HEK293 (cell line): ENCODE results near the gene D2HGDH.

Source experiments
- CTCF ChIA-PET: fragments of 350-600 bp; formaldehyde crosslinking; extraction: SDS; loops from one replicate; lab custom pipeline; 2021; ENCODE audit warnings: antibody characterized with exemption; lab: Yijun Ruan, JAX
- POLR2A ChIA-PET: fragments of 300-600 bp; formaldehyde crosslinking; extraction: SDS; loops from one replicate; lab custom pipeline; 2020; ENCODE audit warnings: antibody characterized with exemption, inconsistent platforms; lab: Yijun Ruan, JAX
- H3K27ac ChIP-seq: fragments of 200-500 bp; sonication (Bioruptor generic); 2 replicates; pipeline ENCODE4 v1.5.1; 2014; ENCODE audit warnings: low read depth, low read length, control low read depth, inconsistent platforms; ENCODE audit errors: extremely low read depth
- H3K36me3 ChIP-seq, 2 experiments: fragments of 200-500 bp in 1 of 2; sonication (Bioruptor generic) in 1 of 2; 1 replicate in 1 of 2; 2 replicates in 1 of 2; pipeline ENCODE4 v1.5.1; 2014 to 2017; ENCODE audit warnings: inconsistent platforms in 2 of 2, low read length in 2 of 2; ENCODE audit not compliant: control insufficient read depth in 2 of 2, insufficient read depth in 1 of 2
- H3K4me1 ChIP-seq: fragments of 200-500 bp; sonication (Bioruptor generic); 2 replicates; pipeline ENCODE4 v1.5.1; 2014; ENCODE audit warnings: mild to moderate bottlenecking, low read length, inconsistent platforms; ENCODE audit not compliant: control insufficient read depth, insufficient read depth
- H3K4me3 ChIP-seq: 2 replicates; pipeline ENCODE4 v1.5.1; 2011; ENCODE audit warnings: low read depth, mild to moderate bottlenecking, control low read depth, low read length, moderate library complexity
- H3K9me3 ChIP-seq: fragments of 200-500 bp; sonication (Bioruptor generic); 2 replicates; pipeline ENCODE4 v1.5.1; 2014; ENCODE audit warnings: low read depth, low read length, inconsistent platforms; ENCODE audit not compliant: control insufficient read depth, insufficient read depth
- BCL11A ChIP-seq: fragments of 450-650 bp; formaldehyde crosslinking; IDR thresholded peaks from 2 replicates; pipeline ENCODE4 v1.5.1; 2016; ENCODE audit warnings: low read depth, missing biosample characterization, missing genetic modification characterization
- GLIS2 ChIP-seq: fragments of 450-650 bp; formaldehyde crosslinking; IDR thresholded peaks from 2 replicates; pipeline ENCODE4 v1.5.1; 2016; ENCODE audit warnings: missing biosample characterization, missing genetic modification characterization
- KLF8 ChIP-seq: fragments of 450-650 bp; formaldehyde crosslinking; IDR thresholded peaks from 2 replicates; pipeline ENCODE4 v1.5.1; 2016; ENCODE audit warnings: missing biosample characterization, missing genetic modification characterization
- RBAK ChIP-seq: fragments of 450-650 bp; formaldehyde crosslinking; IDR thresholded peaks from 2 replicates; pipeline ENCODE4 v1.5.1; 2016; ENCODE audit warnings: missing biosample characterization, missing genetic modification characterization
- ZBTB20 ChIP-seq: fragments of 450-650 bp; formaldehyde crosslinking; IDR thresholded peaks from 2 replicates; pipeline ENCODE4 v1.5.1; 2016; ENCODE audit warnings: missing biosample characterization, missing genetic modification characterization
- ZBTB8A ChIP-seq: fragments of 450-650 bp; formaldehyde crosslinking; IDR thresholded peaks from 2 replicates; pipeline ENCODE4 v1.5.1; 2016; ENCODE audit warnings: missing biosample characterization, missing genetic modification characterization
- ZIC2 ChIP-seq: fragments of 450-650 bp; formaldehyde crosslinking; IDR thresholded peaks from 2 replicates; pipeline ENCODE4 v1.5.1; 2016; ENCODE audit warnings: missing biosample characterization, missing genetic modification characterization
- ZNF132 ChIP-seq: fragments of 450-650 bp; formaldehyde crosslinking; IDR thresholded peaks from 2 replicates; pipeline ENCODE4 v1.5.1; 2017; ENCODE audit warnings: missing biosample characterization, missing genetic modification characterization, borderline replicate concordance
- ZNF133 ChIP-seq: fragments of 450-650 bp; formaldehyde crosslinking; IDR thresholded peaks from 2 replicates; pipeline ENCODE4 v1.5.1; 2016; ENCODE audit warnings: missing biosample characterization, missing genetic modification characterization
- ZNF221 ChIP-seq: fragments of 450-650 bp; formaldehyde crosslinking; IDR thresholded peaks from 2 replicates; pipeline ENCODE4 v1.5.1; 2017; ENCODE audit warnings: missing biosample characterization, missing genetic modification characterization, borderline replicate concordance
- ZNF302 ChIP-seq: fragments of 450-650 bp; formaldehyde crosslinking; IDR thresholded peaks from 2 replicates; pipeline ENCODE4 v1.5.1; 2016; ENCODE audit warnings: missing biosample characterization, missing genetic modification characterization, low read depth
- ZNF404 ChIP-seq: fragments of 450-650 bp; formaldehyde crosslinking; IDR thresholded peaks from 2 replicates; pipeline ENCODE4 v1.5.1; 2017; ENCODE audit warnings: missing biosample characterization, missing genetic modification characterization
- ZNF473 ChIP-seq: fragments of 450-650 bp; formaldehyde crosslinking; IDR thresholded peaks from 2 replicates; pipeline ENCODE4 v1.5.1; 2017; ENCODE audit warnings: missing biosample characterization, missing genetic modification characterization
- ZNF48 ChIP-seq: fragments of 450-650 bp; formaldehyde crosslinking; IDR thresholded peaks from 2 replicates; pipeline ENCODE4 v1.5.1; 2016; ENCODE audit warnings: missing biosample characterization, missing genetic modification characterization
- ZNF561 ChIP-seq: fragments of 450-650 bp; IDR thresholded peaks from 2 replicates; pipeline ENCODE4 v1.5.1; 2018; ENCODE audit warnings: missing biosample characterization, missing genetic modification characterization, borderline replicate concordance
- ZNF639 ChIP-seq: fragments of 450-650 bp; formaldehyde crosslinking; IDR thresholded peaks from 2 replicates; pipeline ENCODE4 v1.5.1; 2016; ENCODE audit warnings: missing biosample characterization, missing genetic modification characterization
- ZNF660 ChIP-seq: fragments of 450-650 bp; IDR thresholded peaks from 2 replicates; pipeline ENCODE4 v1.5.1; 2018; ENCODE audit warnings: missing biosample characterization, mild to moderate bottlenecking, missing genetic modification characterization
- ZNF677 ChIP-seq: fragments of 450-650 bp; IDR thresholded peaks from 2 replicates; pipeline ENCODE4 v1.5.0; 2018; ENCODE audit warnings: missing biosample characterization, mild to moderate bottlenecking, missing genetic modification characterization, moderate library complexity
- ZNF768 ChIP-seq: fragments of 450-650 bp; formaldehyde crosslinking; IDR thresholded peaks from 2 replicates; pipeline ENCODE4 v1.5.1; 2018; ENCODE audit warnings: missing biosample characterization, mild to moderate bottlenecking, missing genetic modification characterization
- ZNF791 ChIP-seq: fragments of 450-650 bp; formaldehyde crosslinking; IDR thresholded peaks from 2 replicates; pipeline ENCODE4 v1.5.1; 2016; ENCODE audit warnings: missing biosample characterization, missing genetic modification characterization
- ZSCAN23 ChIP-seq: fragments of 450-650 bp; formaldehyde crosslinking; IDR thresholded peaks from 2 replicates; pipeline ENCODE4 v1.5.1; 2016; ENCODE audit warnings: missing biosample characterization, missing genetic modification characterization
- TF ChIP-seq, protein P1 (sequence below): fragments of 450-650 bp; formaldehyde crosslinking; IDR thresholded peaks from 2 replicates; pipeline ENCODE4 v1.5.1; 2016; ENCODE audit warnings: missing biosample characterization, missing genetic modification characterization

Gene D2HGDH

GRCh38 chr2:241686650-241687425 is 47.6 kb upstream of the D2HGDH start, which contains the start of gene DTYMK (continued):
- TF ChIP-seq, protein P1, sequence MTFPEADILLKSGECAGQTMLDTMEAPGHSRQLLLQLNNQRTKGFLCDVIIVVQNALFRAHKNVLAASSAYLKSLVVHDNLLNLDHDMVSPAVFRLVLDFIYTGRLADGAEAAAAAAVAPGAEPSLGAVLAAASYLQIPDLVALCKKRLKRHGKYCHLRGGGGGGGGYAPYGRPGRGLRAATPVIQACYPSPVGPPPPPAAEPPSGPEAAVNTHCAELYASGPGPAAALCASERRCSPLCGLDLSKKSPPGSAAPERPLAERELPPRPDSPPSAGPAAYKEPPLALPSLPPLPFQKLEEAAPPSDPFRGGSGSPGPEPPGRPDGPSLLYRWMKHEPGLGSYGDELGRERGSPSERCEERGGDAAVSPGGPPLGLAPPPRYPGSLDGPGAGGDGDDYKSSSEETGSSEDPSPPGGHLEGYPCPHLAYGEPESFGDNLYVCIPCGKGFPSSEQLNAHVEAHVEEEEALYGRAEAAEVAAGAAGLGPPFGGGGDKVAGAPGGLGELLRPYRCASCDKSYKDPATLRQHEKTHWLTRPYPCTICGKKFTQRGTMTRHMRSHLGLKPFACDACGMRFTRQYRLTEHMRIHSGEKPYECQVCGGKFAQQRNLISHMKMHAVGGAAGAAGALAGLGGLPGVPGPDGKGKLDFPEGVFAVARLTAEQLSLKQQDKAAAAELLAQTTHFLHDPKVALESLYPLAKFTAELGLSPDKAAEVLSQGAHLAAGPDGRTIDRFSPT (tag by site-specific recombination): 0 out of 2 replicates have a peak, but pooled peaks have one; percentile 15
- TF ChIP-seq ZNF132 (tag by site-specific recombination): no peak
- TF ChIP-seq ZBTB8A (tag by site-specific recombination): peak; percentile 87
- TF ChIP-seq ZNF677: peak; percentile 52; the same call in 1 of the 2 replicates
- TF ChIP-seq, all 188 proteins: peak for 23

DNA sequence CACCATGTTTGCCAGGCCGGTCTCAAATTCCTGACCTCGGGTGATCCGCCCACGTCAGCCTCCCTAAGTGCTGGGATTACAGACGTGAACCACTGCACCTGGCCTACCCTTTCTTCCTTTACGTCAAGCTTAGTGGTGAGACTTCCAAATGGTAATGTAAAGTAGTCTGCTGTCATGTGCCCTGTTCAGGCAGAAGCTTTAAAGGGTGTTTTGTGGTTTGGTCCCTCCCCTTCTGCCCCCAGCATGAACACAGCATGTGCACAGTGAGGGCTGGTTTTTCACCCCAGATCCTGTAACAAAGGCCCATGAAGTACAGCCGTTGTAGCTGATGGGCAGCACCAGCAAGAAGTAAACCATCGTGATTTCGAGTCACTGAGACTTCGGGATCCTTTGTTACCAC is 45.1 kb upstream of the D2HGDH start:
- H3K4me3 ChIP-seq: no peak overlapping the region
- 0 out of 2 replicates have a peak, but pooled peaks cover 2% of the 10 kb centered on the region for H3K4me1 ChIP-seq
- CTCF ChIA-PET: interaction anchor here (1.4 kb wide), 1 partner anchor 30 kb away, joined by 4 read pairs; no protein-coding TSS in a partner anchor
- no peaks in the 10 kb centered on the region for H3K9me3 ChIP-seq
- POLR2A ChIA-PET: interaction anchor here (0.6 to 3.1 kb wide), 4 partner anchors 9 to 52 kb away, joined by 3 to 18 read pairs (median 4); partner anchors contain the start of genes ATG4B and THAP4
- no peak overlapping the region for H3K27ac ChIP-seq
- TF ChIP-seq ZIC2 (tag by site-specific recombination) (peak; percentile 27; the same call in 1 of the 2 replicates), ZNF639 (no peak)
- TF ChIP-seq, all 188 proteins: peak for 1
- peaks cover 23 to 52% of the 10 kb centered on the region in 2 experiments for H3K36me3 ChIP-seq

GRCh38 chr2:241690202-241690717 is 44.2 kb upstream of the D2HGDH start:
- no peak for TF ChIP-seq BCL11A (tag by site-specific recombination)
- TF ChIP-seq ZNF48 (tag by site-specific recombination): no peak
- TF ChIP-seq ZNF660 (tag by site-specific recombination): no peak
- TF ChIP-seq ZBTB20 (tag by site-specific recombination): no peak
- TF ChIP-seq ZNF473 (tag by site-specific recombination): no peak
- no peak for TF ChIP-seq ZNF404
- TF ChIP-seq ZNF133 (tag by site-specific recombination): no peak
- no peak for TF ChIP-seq RBAK (tag by site-specific recombination)
- TF ChIP-seq ZNF221 (tag by site-specific recombination): no peak
- ChIA-PET POLR2A (interaction anchor here (3.1 kb wide), 1 partner anchor 10 kb away, joined by 18 read pairs; no protein-coding TSS in a partner anchor), CTCF (no interaction called here)
- Histone ChIP-seq H3K4me1 (0 out of 2 replicates have a peak, but pooled peaks cover 2% of the 10 kb centered on the region), H3K4me3 (no peak overlapping the region), H3K27ac (no peak overlapping the region), H3K36me3 (peaks cover 16 to 51% of the 10 kb centered on the region in 2 experiments; a peak in 2 of 3 replicates), H3K9me3 (no peaks in the 10 kb centered on the region)

DNA sequence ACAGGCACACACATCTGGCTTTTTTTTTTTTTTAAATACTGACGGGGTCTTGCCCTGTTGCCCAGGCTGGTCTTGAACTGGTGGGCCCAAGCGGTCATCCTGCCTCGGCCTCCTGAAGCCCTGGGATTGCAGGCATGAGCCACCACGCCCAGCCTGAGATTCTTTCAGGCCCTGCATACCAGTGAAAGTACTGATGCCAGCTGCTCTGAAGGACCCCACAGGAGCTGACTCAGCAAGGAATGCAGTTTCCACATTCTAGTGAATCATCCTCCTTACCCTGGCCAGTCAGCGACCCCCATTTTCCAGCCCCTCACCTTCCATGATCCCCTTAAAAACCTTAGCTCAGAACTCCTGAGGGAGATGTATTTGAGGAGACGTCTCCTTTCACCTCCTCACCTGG is 42.0 kb upstream of the D2HGDH start:
- ChIA-PET CTCF (no interaction called here), POLR2A (interaction anchor here (0.6 kb wide), 1 partner anchor 8 kb away, joined by 3 read pairs; no protein-coding TSS in a partner anchor)
- TF ChIP-seq ZNF791 (tag by site-specific recombination) (no peak), ZNF302 (tag by site-specific recombination) (no peak), ZSCAN23 (no peak), ZNF561 (tag by site-specific recombination) (no peak), GLIS2 (tag by site-specific recombination) (no peak), KLF8 (tag by site-specific recombination) (no peak), ZNF768 (no peak)
- H3K27ac ChIP-seq: no peak overlapping the region
- no peaks in the 10 kb centered on the region for H3K9me3 ChIP-seq
- H3K4me1 ChIP-seq: 0 out of 2 replicates have a peak, but pooled peaks cover 2% of the 10 kb centered on the region
- no peak overlapping the region for H3K4me3 ChIP-seq
- H3K36me3 ChIP-seq: peaks cover 14 to 51% of the 10 kb centered on the region in 2 experiments; a peak in 2 of 3 replicates
